Naive thymus-derived CD4-positive, alpha-beta T cell (primary cell): Measurements from ENCODE around the gene OPN4. TPM values are rescaled to one million over a fixed set of nuclear protein-coding genes. Genes with fewer than 3 reads are reported as not detected.

ENCODE experiments used
- ATAC-seq: fragments of 150-1000 bp; cut with Tn5 transposase; 2 replicates; pipeline ENCODE4 v1.10.0; 2021; ENCODE audit warnings: mild to moderate bottlenecking, moderate library complexity
- CTCF ChIA-PET: fragments of 350-600 bp; sonication (Branson Sonifier 250); formaldehyde crosslinking; loops from one replicate; lab custom pipeline; 2021; ENCODE audit warnings: antibody characterized with exemption; lab: Charles Lee
- POLR2A ChIA-PET: fragments of 350-600 bp; sonication (Branson Sonifier 250); formaldehyde crosslinking; loops from one replicate; lab custom pipeline; 2021; ENCODE audit warnings: antibody characterized with exemption, inconsistent platforms; lab: Charles Lee
- DNase-seq, 9 donors: peaks; one replicate each; pipeline versions ENCODE4 v3.0.0 to v3.0.0-alpha.2; 2020 to 2022; ENCODE audit warnings: mixed read lengths in 1 of 9
- H3K27ac ChIP-seq: one replicate; pipeline ENCODE4 v1.7.0; 2013; ENCODE audit warnings: mild to moderate bottlenecking, low read depth, low read length, moderate library complexity
- H3K27me3 ChIP-seq, 2 donors: one replicate each; pipeline ENCODE4 v1.7.0; 2013; ENCODE audit warnings: low read length in 2 of 2, mild to moderate bottlenecking in 2 of 2, moderate library complexity in 2 of 2; ENCODE audit not compliant: control insufficient read depth in 2 of 2, insufficient read depth in 2 of 2
- H3K36me3 ChIP-seq, 3 experiments: 1 replicate in 2 of 3; 2 replicates in 1 of 3; pipeline ENCODE4 v1.7.0; 2013; ENCODE audit warnings: low read length in 3 of 3, mild to moderate bottlenecking in 3 of 3, moderate library complexity in 1 of 3; ENCODE audit not compliant: insufficient read depth in 3 of 3, control insufficient read depth in 2 of 3
- H3K4me1 ChIP-seq, 2 donors: one replicate each; pipeline ENCODE4 v1.7.0; 2013; ENCODE audit warnings: low read length in 2 of 2, mild to moderate bottlenecking in 2 of 2, moderate library complexity in 1 of 2; ENCODE audit not compliant: control insufficient read depth in 2 of 2, insufficient read depth in 2 of 2
- H3K4me3 ChIP-seq: 2 replicates; pipeline ENCODE4 v1.7.0; 2013; ENCODE audit warnings: mild to moderate bottlenecking, low read length
- H3K9me3 ChIP-seq, 3 experiments: 1 replicate in 2 of 3; 2 replicates in 1 of 3; pipeline ENCODE4 v1.7.0; 2013; ENCODE audit warnings: low read length in 3 of 3; ENCODE audit not compliant: control insufficient read depth in 2 of 3
- H3K27ac Mint-ChIP-seq, 9 donors: one replicate each; pipeline ENCODE4 v1.8.0; 2020 to 2022; ENCODE audit warnings: mixed read lengths in 9 of 9, mild to moderate bottlenecking in 8 of 9, moderate library complexity in 5 of 9, inconsistent platforms in 2 of 9
- H3K27me3 Mint-ChIP-seq, 5 donors: one replicate each; pipeline ENCODE4 v1.8.0; 2021 to 2022; ENCODE audit warnings: mixed read lengths in 5 of 5, mild to moderate bottlenecking in 1 of 5
- H3K36me3 Mint-ChIP-seq, 5 donors: one replicate each; pipeline ENCODE4 v1.8.0; 2020 to 2022; ENCODE audit warnings: mixed read lengths in 5 of 5, mild to moderate bottlenecking in 3 of 5, inconsistent platforms in 1 of 5
- H3K4me1 Mint-ChIP-seq, 7 donors: one replicate each; pipeline ENCODE4 v1.8.0; 2020 to 2022; ENCODE audit warnings: mixed read lengths in 7 of 7, mild to moderate bottlenecking in 3 of 7, inconsistent platforms in 1 of 7
- H3K4me3 Mint-ChIP-seq, 10 donors: one replicate each; pipeline ENCODE4 v1.8.0; 2020 to 2022; ENCODE audit warnings: mild to moderate bottlenecking in 10 of 10, mixed read lengths in 10 of 10, moderate library complexity in 6 of 10, inconsistent platforms in 2 of 10
- H3K9me3 Mint-ChIP-seq, 11 donors: one replicate each; pipeline ENCODE4 v1.8.0; 2020 to 2022; ENCODE audit warnings: mixed read lengths in 11 of 11, mild to moderate bottlenecking in 4 of 11, inconsistent platforms in 1 of 11, moderate library complexity in 1 of 11
- intact Hi-C, 2 donors: fragments of 100-400 bp; cut with micrococcal nuclease; formaldehyde crosslinking; loops; one replicate each; pipeline ENCODE4 v1.15.1; 2023
- polyA plus RNA-seq, 2 donors: library from polyadenylated mRNA; unstranded; fragments of 300-500 nt; fragmentation: Illumina TruSeq; gene quantifications; one replicate each; pipeline ENCODE4 v1.2.3, GENCODE V29; 2021
- total RNA-seq, 6 experiments: library from RNA in 5 of 6; stranded (reverse) in 5 of 6; gene quantifications; 1 replicate in 5 of 6; 2 replicates in 1 of 6; pipeline ENCODE4 v1.2.3 and lab custom pipeline; 2021 to 2026

The OPN4 gene
- total and polyA plus RNA-seq, 7 experiments from 2014 or later: not detected

DNA sequence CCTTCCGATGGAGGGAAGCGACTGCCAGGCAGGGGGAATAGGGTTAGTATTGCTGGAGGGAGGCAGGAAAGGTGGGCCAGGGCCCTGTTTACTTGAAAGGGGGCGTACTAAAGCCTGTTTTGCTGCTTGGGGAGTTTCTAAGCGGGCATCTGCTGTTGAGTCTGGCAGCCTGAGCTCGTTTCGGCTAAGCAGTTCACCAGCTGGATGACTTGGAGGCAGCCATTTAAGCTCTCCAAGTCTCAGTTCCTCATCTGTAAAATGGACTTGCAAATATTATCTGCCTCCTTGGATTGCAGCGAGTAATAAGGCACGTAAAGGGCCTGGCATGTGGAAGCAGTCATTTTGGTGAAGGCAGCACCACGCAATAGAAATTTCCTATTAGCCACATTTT, 58.0 kb downstream of the OPN4 start:
- peaks cover 5 to 9% of the 10 kb centered on the region in 2 donors for H3K4me1 ChIP-seq
- intact Hi-C loops: loop anchor here in 1 of 2 donors (5.0 kb wide), 2 partner anchors 190 to 630 kb away; partner anchors contain the start of gene WAPL
- no peaks in the 10 kb centered on the region for H3K9me3 ChIP-seq
- peak in 1 of 9 donors; percentile 12 for DNase-seq
- peak overlapping the region; percentile 87 for H3K27ac ChIP-seq
- Mint-ChIP-seq H3K4me1 (peaks cover 4 to 17% (median 8%) of the 10 kb centered on the region in 7 donors), H3K36me3 (peaks cover 0 to 1% (median 0%) of the 10 kb centered on the region in 5 donors), H3K4me3 (peak overlapping the region; percentile 74 to 89 (median 86)), H3K9me3 (no peaks in the 10 kb centered on the region), H3K27me3 (no peaks in the 10 kb centered on the region), H3K27ac (peak overlapping the region; percentile 36 to 95 (median 91))
- H3K4me3 ChIP-seq: peak overlapping the region; percentile 68
- H3K27me3 ChIP-seq: no peaks in the 10 kb centered on the region
- ChIA-PET CTCF (no interaction called here), POLR2A (interaction anchor here (1.1 to 2.8 kb wide), 2 partner anchors 44 to 46 kb away, joined by 3 to 10 read pairs; partner anchors contain the start of gene BMPR1A)
- H3K36me3 ChIP-seq: no peaks in the 10 kb centered on the region
- ATAC-seq: no peak

DNA sequence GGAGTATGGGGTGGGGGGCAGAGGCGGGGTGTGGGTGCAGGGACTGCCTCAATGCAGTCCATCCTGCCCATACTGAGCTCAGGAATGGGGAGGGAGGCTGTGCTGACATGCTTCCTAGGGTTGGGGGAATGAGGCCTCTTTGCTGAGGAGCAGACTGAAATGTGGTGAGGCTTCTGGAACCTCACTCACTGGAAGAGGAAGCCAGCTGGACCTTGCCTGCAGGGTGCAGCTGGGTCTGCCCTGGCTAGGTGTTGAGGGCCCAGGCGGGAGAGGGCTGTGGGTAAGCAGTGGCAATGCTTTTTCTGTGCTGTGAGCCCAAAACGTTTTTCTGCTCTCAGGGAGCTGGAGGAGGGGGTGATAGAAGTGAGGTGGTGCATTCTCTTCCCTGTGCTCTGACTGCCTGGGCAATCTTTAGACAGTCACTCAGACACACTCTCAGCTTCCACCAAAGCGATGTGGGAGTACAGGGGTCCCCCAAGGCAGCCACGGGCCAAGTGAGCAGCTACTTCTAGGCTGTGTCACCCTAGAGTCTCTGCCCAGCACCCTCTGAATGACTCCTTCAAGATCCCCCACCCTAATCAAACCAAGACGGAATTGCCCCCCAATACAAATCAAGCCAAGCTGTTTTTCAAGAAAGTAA, 60.9 kb downstream of the OPN4 start:
- Mint-ChIP-seq H3K9me3 (no peaks in the 10 kb centered on the region), H3K4me1 (peaks cover 0 to 13% (median 8%) of the 10 kb centered on the region in 7 donors), H3K36me3 (no peaks in the 10 kb centered on the region), H3K27ac (no peak overlapping the region), H3K27me3 (peaks cover 0 to 4% (median 0%) of the 10 kb centered on the region in 5 donors), H3K4me3 (no peak overlapping the region)
- H3K27ac ChIP-seq: no peak overlapping the region
- no peaks in the 10 kb centered on the region for H3K36me3 ChIP-seq
- no peak overlapping the region for H3K4me3 ChIP-seq
- no peaks in the 10 kb centered on the region for H3K27me3 ChIP-seq
- ATAC-seq (no peak), DNase-seq (no peak)
- intact Hi-C loops: no loop called here
- POLR2A ChIA-PET: no interaction called here
- no peaks in the 10 kb centered on the region for H3K9me3 ChIP-seq
- CTCF ChIA-PET: interaction anchor here (0.9 kb wide), 1 partner anchor 1874 kb away, joined by 3 read pairs; no protein-coding TSS in a partner anchor
- peaks cover 5 to 9% of the 10 kb centered on the region in 2 donors for H3K4me1 ChIP-seq

DNA sequence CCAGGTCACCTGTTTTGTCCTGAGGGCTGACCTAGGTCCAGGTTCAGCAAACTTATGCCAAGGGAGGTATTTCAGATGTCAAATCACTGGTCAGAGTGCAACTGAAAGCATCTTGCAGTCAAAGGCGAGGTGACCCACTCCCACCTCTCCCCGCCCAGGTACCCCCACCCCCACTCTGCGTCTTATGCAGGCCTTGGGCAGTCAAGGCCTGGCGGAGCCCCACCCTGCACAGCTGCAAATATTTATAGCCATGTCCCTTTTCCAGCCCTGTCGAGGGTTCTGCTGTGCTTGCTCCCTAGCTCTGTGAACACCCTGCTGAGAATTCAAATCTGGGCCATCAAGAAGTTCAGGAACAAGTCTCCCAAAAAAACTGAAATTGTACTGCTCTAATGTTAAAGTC, 61.5 kb downstream of the OPN4 start:
- ChIA-PET CTCF (interaction anchor here (0.9 kb wide), 1 partner anchor 1874 kb away, joined by 3 read pairs; no protein-coding TSS in a partner anchor), POLR2A (no interaction called here)
- intact Hi-C loops: no loop called here
- Mint-ChIP-seq H3K36me3 (no peaks in the 10 kb centered on the region), H3K27me3 (peaks cover 0 to 9% (median 5%) of the 10 kb centered on the region in 5 donors), H3K27ac (no peak overlapping the region), H3K9me3 (no peaks in the 10 kb centered on the region), H3K4me3 (no peak overlapping the region), H3K4me1 (peaks cover 0 to 8% (median 4%) of the 10 kb centered on the region in 7 donors)
- peaks cover 1 to 6% of the 10 kb centered on the region in 2 donors for H3K4me1 ChIP-seq
- H3K4me3 ChIP-seq: no peak overlapping the region
- DNase-seq: no peak
- no peaks in the 10 kb centered on the region for H3K36me3 ChIP-seq
- ATAC-seq: no peak
- no peaks in the 10 kb centered on the region for H3K9me3 ChIP-seq
- H3K27ac ChIP-seq: no peak overlapping the region
- H3K27me3 ChIP-seq: no peaks in the 10 kb centered on the region

Other genes with a start within 250 kb of the OPN4 start
- gene WAPL, start 132.8 kb upstream of the OPN4 start, total RNA-seq: 10 to 100 TPM; 40.3 to 59.2 (median 53.4) TPM
- gene WAPL, start 132.8 kb upstream of the OPN4 start, polyA plus RNA-seq: 10 to 100 TPM; 46.1 to 49.5 TPM
- under 1 TPM in 2 of 5 experiments, not detected in 3; 0.13 to 0.32 TPM for gene LDB3, start 14.0 kb downstream of the OPN4 start, total RNA-seq
- not detected for gene LDB3, start 14.0 kb downstream of the OPN4 start, polyA plus RNA-seq
- gene BMPR1A, start 102.1 kb downstream of the OPN4 start, total RNA-seq: 10 to 100 TPM in 2 of 5 experiments, 1 to 10 TPM in 3; 4.3 to 11.3 (median 8.9) TPM
- 1 to 10 TPM; 2.1 to 3.0 TPM for gene BMPR1A, start 102.1 kb downstream of the OPN4 start, polyA plus RNA-seq